Progenitor cell of endocrine pancreas (in vitro differentiated cells): Measurements from ENCODE around the gene IL12B. TPM values are rescaled to one million over a fixed set of nuclear protein-coding genes. Genes with fewer than 3 reads are reported as not detected.

Experiments used
- DNase-seq: peaks from one replicate; pipeline ENCODE4 v3.0.0; 2021; ENCODE audit warnings: low spot score; ENCODE audit not compliant: unreplicated experiment
- H3K27ac Mint-ChIP-seq: 2 replicates; pipeline ENCODE4 v1.8.0; 2021; ENCODE audit warnings: mild to moderate bottlenecking, moderate library complexity, mixed read lengths
- H3K27me3 Mint-ChIP-seq: 2 replicates; pipeline ENCODE4 v1.8.0; 2021; ENCODE audit warnings: mixed read lengths
- H3K36me3 Mint-ChIP-seq: 2 replicates; pipeline ENCODE4 v1.8.0; 2022; ENCODE audit warnings: mixed read lengths; ENCODE audit not compliant: insufficient read depth
- H3K4me1 Mint-ChIP-seq: 2 replicates; pipeline ENCODE4 v1.8.0; 2021; ENCODE audit warnings: low read depth, mixed read lengths
- H3K4me3 Mint-ChIP-seq: 2 replicates; pipeline ENCODE4 v1.8.0; 2021; ENCODE audit warnings: low read depth, mild to moderate bottlenecking, moderate library complexity, mixed read lengths
- H3K9me3 Mint-ChIP-seq: 2 replicates; pipeline ENCODE4 v1.8.0; 2021; ENCODE audit warnings: low read depth, mixed read lengths
- total RNA-seq: library from RNA; stranded (reverse); gene quantifications from 2 replicates; pipeline ENCODE4 v1.2.1, GENCODE V29; 2021
- TF ChIP-seq, protein P1 (sequence below): fragments of 200-600 bp; sonication (generic); IDR thresholded peaks from one replicate; pipeline ENCODE4 v1.5.0; 2021; ENCODE audit warnings: antibody characterized with exemption, mild to moderate bottlenecking; ENCODE audit not compliant: unreplicated experiment

IL12B gene
- total RNA-seq, 1 donor from 2014 or later, result not detected

DNA sequence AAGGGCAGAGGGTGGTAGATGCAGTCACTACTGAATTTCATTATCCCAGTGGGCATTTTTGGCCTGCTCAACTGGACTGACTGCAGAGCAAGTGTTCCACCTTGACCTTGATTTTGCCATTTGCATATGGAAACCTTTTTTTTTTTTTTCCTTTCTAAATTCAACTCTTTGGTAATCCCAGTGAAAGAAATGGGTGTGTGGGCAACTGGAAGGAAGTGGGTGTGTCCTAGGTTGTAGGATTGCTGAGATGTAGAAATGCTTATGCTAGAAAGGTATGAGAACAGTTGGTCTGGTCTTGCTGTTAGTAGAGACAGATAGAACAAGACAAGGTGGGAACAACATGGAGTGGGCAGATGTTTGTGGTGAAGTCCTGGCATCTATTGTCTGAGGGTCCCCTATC, 7.8 kb upstream of the IL12B start:
- no peaks in the 10 kb centered on the region for H3K36me3 Mint-ChIP-seq
- H3K4me3 Mint-ChIP-seq, result no peak overlapping the region
- H3K27ac Mint-ChIP-seq, result no peak overlapping the region
- DNase-seq, result no peak
- no peaks in the 10 kb centered on the region for H3K27me3 Mint-ChIP-seq
- H3K9me3 Mint-ChIP-seq, result no peaks in the 10 kb centered on the region
- H3K4me1 Mint-ChIP-seq, result no peaks in the 10 kb centered on the region
- TF ChIP-seq, protein P1, sequence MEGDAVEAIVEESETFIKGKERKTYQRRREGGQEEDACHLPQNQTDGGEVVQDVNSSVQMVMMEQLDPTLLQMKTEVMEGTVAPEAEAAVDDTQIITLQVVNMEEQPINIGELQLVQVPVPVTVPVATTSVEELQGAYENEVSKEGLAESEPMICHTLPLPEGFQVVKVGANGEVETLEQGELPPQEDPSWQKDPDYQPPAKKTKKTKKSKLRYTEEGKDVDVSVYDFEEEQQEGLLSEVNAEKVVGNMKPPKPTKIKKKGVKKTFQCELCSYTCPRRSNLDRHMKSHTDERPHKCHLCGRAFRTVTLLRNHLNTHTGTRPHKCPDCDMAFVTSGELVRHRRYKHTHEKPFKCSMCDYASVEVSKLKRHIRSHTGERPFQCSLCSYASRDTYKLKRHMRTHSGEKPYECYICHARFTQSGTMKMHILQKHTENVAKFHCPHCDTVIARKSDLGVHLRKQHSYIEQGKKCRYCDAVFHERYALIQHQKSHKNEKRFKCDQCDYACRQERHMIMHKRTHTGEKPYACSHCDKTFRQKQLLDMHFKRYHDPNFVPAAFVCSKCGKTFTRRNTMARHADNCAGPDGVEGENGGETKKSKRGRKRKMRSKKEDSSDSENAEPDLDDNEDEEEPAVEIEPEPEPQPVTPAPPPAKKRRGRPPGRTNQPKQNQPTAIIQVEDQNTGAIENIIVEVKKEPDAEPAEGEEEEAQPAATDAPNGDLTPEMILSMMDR, result no peak

DNA sequence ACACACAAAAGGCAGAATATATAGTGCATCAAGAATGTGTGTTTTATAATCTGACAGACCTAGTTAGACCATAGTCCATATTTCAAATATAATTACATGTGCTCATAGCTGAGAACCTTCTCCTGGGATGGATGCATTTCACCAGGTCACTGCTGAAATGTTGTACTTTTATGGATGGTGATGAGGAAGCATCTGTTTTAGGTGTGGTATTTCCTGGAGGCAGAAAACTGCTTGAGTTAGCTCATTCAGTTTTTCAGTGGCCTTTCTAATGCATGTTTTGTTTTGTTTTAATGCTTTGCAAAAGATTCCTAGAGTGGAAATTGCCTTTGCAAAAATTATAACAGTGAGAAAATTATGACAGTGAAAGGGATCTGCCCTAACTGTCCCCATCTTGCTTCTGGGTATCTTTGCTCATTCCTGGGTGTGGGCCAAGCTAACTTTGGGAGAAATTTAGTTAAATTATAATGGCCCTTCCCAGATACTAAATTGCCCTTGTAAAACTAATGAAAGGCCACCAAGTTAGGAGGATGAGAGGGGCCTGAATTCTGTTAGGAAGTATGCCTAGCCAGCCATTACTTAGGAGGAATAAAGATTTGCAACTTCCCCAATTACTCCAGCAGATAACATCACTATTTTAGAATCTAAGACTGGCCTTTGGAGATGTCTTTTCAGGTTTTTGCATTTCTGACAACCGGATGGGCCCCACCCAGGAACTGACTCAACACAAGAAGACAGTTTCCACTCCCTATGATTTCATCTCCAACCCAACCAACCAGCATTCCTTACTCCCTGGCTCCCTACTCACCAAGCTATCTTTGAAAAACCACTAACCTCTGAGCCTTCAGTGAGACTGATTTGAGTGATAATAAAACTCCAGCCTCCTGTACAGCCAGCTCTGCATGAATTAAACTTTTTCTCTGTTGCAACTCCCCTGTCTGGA, 7.0 kb upstream of the IL12B start:
- TF ChIP-seq, protein P1, result no peak
- Mint-ChIP-seq H3K27ac (no peak overlapping the region), H3K4me1 (no peaks in the 10 kb centered on the region), H3K9me3 (no peaks in the 10 kb centered on the region), H3K4me3 (no peak overlapping the region), H3K27me3 (no peaks in the 10 kb centered on the region), H3K36me3 (no peaks in the 10 kb centered on the region)
- DNase-seq, result no peak

DNA sequence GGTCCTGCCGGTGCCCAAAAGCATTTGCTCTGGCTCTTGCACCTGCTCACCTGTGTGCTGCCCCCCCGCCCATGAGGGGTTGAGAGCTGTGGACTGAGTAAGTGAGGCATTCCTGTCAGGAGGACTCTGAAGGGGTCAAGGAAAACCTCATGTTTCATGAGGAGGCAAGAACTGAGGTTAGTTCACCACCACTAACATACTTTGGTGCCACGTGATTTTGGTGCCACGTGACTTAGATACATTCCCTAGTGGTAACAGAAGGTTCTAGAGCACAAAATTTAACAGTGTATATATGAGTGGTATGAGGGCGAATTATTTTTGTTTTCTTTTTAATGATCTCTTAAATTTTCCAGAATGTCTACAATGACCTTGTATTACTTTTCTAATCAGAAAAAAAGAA, 6.3 kb upstream of the IL12B start:
- H3K9me3 Mint-ChIP-seq, result no peaks in the 10 kb centered on the region
- no peak for DNase-seq
- H3K4me1 Mint-ChIP-seq, result no peaks in the 10 kb centered on the region
- no peaks in the 10 kb centered on the region for H3K36me3 Mint-ChIP-seq
- no peak overlapping the region for H3K27ac Mint-ChIP-seq
- H3K4me3 Mint-ChIP-seq, result no peak overlapping the region
- TF ChIP-seq, protein P1, result no peak
- H3K27me3 Mint-ChIP-seq, result peaks cover 4% of the 10 kb centered on the region

DNA sequence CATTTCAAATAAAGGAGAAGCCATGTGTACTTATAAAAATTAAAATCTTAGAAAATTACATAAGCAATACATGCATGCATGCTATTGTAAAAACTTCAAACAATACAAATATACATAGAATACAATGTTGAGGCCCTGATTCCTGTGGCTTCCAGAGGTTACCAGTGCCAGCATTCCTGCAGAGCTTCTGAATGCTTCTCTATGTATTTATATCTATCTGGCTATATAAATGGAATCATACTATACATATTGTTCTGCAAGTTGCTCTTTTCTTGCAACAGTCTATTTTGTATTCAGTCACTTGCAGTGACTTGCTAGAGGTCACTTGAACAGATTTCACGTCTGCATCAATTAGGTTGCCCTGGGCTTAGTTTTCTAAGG, 3.2 kb upstream of the IL12B start:
- no peak for DNase-seq
- Mint-ChIP-seq H3K27me3 (peaks cover 20% of the 10 kb centered on the region), H3K27ac (no peak overlapping the region), H3K4me3 (no peak overlapping the region), H3K9me3 (no peaks in the 10 kb centered on the region), H3K36me3 (no peaks in the 10 kb centered on the region), H3K4me1 (no peaks in the 10 kb centered on the region)
- TF ChIP-seq, protein P1, result no peak

DNA sequence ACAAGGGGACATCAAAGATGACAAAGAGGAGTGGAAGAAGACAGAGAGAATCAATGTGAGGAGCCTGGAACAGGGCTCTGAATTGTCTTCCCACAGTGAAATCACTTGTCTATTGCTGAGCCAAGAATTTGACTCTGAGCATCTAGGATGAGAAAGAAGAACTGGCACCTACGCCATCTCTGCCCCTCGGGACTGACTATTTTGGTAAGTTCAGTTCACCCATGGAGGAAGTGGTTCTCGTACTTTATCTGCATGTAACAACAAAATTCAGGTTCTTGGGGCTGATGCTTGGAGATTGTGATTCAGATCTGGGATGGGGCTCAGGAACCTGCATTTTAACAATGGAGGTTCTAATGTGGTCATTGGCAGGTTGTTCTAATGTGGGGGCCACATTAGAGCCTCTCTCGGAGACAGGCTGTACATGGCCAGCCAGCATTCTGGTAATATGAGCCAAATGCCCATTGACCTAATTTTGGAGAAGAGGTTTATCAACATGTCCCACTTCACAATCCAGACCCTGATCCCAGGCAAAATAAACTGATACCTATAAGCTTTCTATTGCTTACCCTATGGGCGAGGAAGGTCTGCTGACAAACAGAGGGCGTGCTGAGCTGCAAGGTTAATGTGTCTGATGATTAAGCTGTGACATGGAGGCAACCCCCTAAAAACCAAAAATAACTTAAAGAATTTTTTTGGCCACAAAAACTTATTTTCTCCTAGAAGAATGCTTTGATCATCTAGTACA, 2.7 kb upstream of the IL12B start:
- no peaks in the 10 kb centered on the region for H3K4me1 Mint-ChIP-seq
- H3K9me3 Mint-ChIP-seq, result no peaks in the 10 kb centered on the region
- H3K27me3 Mint-ChIP-seq, result peaks cover 23% of the 10 kb centered on the region
- H3K36me3 Mint-ChIP-seq, result no peaks in the 10 kb centered on the region
- H3K27ac Mint-ChIP-seq, result no peak overlapping the region
- TF ChIP-seq, protein P1, result no peak
- no peak for DNase-seq
- no peak overlapping the region for H3K4me3 Mint-ChIP-seq
